Endothelial cell of umbilical vein (primary cell): ENCODE results near the gene ROMO1. TPM values are rescaled to one million over a fixed set of nuclear protein-coding genes. Genes with fewer than 3 reads are reported as not detected.

ENCODE experiments used
- BruUV-seq: library from RNA; stranded (reverse); fragments of 400-500 nt; replicated peaks from 2 replicates; lab custom pipeline; 2021; lab: Mats Ljungman, UMichigan
- CTCF ChIA-PET: fragments of 300-600, 350-600 bp; sonication (Branson Sonifier 250); formaldehyde crosslinking; loops from one replicate; lab custom pipeline; 2021; ENCODE audit warnings: antibody characterized with exemption, inconsistent platforms; lab: Charles Lee
- POLR2A ChIA-PET: fragments of 300-600, 350-600 bp; sonication (Branson Sonifier 250); formaldehyde crosslinking; loops from one replicate; lab custom pipeline; 2021; ENCODE audit warnings: antibody characterized with exemption, inconsistent platforms; lab: Charles Lee
- DNase-seq: peaks from one replicate; pipeline ENCODE4 v3.0.0-alpha.2; 2011; ENCODE audit warnings: low read depth, low spot score
- FAIRE-seq: peaks from 2 replicates; lab custom pipeline; 2011; peaks lifted over from hg19 to GRCh38; lab: Jason Lieb, UNC
- H2AFZ ChIP-seq: 2 replicates; pipeline ENCODE4 v1.6.0; 2012; ENCODE audit warnings: low read depth, low read length, control low read depth, inconsistent platforms
- H3K27ac ChIP-seq: 2 replicates; pipeline ENCODE4 v1.5.1; 2011; ENCODE audit warnings: low read depth, mild to moderate bottlenecking, control low read depth, low read length, moderate library complexity; ENCODE audit not compliant: insufficient read depth
- H3K27me3 ChIP-seq, 2 experiments: 2 replicates each; pipeline versions ENCODE4 v1.6.0 to v1.6.1; 2011; ENCODE audit warnings: low read length in 2 of 2, mixed read lengths in 1 of 2; ENCODE audit not compliant: control insufficient read depth in 2 of 2, insufficient read depth in 2 of 2
- H3K36me3 ChIP-seq, 2 experiments: 2 replicates in 1 of 2; 3 replicates in 1 of 2; pipeline ENCODE4 v1.5.1; 2011; ENCODE audit warnings: low read length in 2 of 2, mild to moderate bottlenecking in 1 of 2, moderate library complexity in 1 of 2; ENCODE audit not compliant: control insufficient read depth in 2 of 2, insufficient read depth in 2 of 2; ENCODE audit errors: extremely low read depth in 1 of 2
- H3K4me1 ChIP-seq: 3 replicates; pipeline ENCODE4 v1.5.1; 2011; ENCODE audit warnings: mild to moderate bottlenecking, low read length; ENCODE audit not compliant: control insufficient read depth, insufficient read depth; ENCODE audit errors: extremely low read depth
- H3K4me2 ChIP-seq: 2 replicates; pipeline ENCODE4 v1.6.1; 2011; ENCODE audit warnings: low read length, control low read depth, mixed read lengths; ENCODE audit not compliant: insufficient read depth
- H3K4me3 ChIP-seq, 3 experiments: fragments of 200-600 bp in 1 of 3; sonication (generic), shearing (Covaris generic) in 1 of 3; replicated peaks in 1 of 3; 2 replicates each; pipeline ENCODE4 v1.5.1; 2011 to 2016; ENCODE audit warnings: control low read depth in 3 of 3, low read length in 3 of 3, mild to moderate bottlenecking in 2 of 3, inconsistent platforms in 1 of 3, low read depth in 1 of 3, moderate library complexity in 1 of 3; ENCODE audit not compliant: insufficient read depth in 1 of 3
- H3K79me2 ChIP-seq: 2 replicates; pipeline ENCODE4 v1.6.0; 2012; ENCODE audit warnings: low read length, inconsistent platforms; ENCODE audit not compliant: control insufficient read depth, insufficient read depth
- H3K9ac ChIP-seq: replicated peaks from 2 replicates; pipeline ENCODE3; 2011; ENCODE audit warnings: low read length, control low read depth; ENCODE audit not compliant: insufficient read depth; ENCODE audit errors: extremely low read depth
- H3K9me1 ChIP-seq: replicated peaks from 3 replicates; pipeline ENCODE4 v1.6.0; 2011; ENCODE audit warnings: mild to moderate bottlenecking, low read length; ENCODE audit not compliant: control insufficient read depth, insufficient read depth; ENCODE audit errors: extremely low read depth
- H3K9me3 ChIP-seq: replicated peaks from 2 replicates; pipeline ENCODE4 v1.5.1; 2012; ENCODE audit warnings: low read length, inconsistent platforms; ENCODE audit not compliant: control insufficient read depth, insufficient read depth
- H4K20me1 ChIP-seq: replicated peaks from 2 replicates; pipeline ENCODE3; 2011; ENCODE audit warnings: mild to moderate bottlenecking, low read length; ENCODE audit not compliant: control insufficient read depth, insufficient read depth; ENCODE audit errors: extremely low read depth
- EZH2 ChIP-seq: IDR thresholded peaks from 2 replicates; pipeline ENCODE4 v1.6.1; 2012; ENCODE audit warnings: borderline replicate concordance, low read depth, mild to moderate bottlenecking, moderate library complexity, low read length, inconsistent platforms; ENCODE audit not compliant: severe bottlenecking
- FOS ChIP-seq: IDR thresholded peaks from 2 replicates; pipeline ENCODE4 v1.6.1; 2011; ENCODE audit warnings: mild to moderate bottlenecking, low read length, moderate library complexity, borderline replicate concordance; ENCODE audit not compliant: insufficient read depth
- GATA2 ChIP-seq: IDR thresholded peaks from 2 replicates; pipeline ENCODE4 v1.7.0; 2011; ENCODE audit warnings: low read depth, mild to moderate bottlenecking, moderate library complexity, mixed read lengths, low read length; ENCODE audit not compliant: insufficient read length, insufficient read depth
- JUN ChIP-seq: IDR thresholded peaks from 2 replicates; pipeline ENCODE4 v1.6.1; 2011; ENCODE audit warnings: borderline replicate concordance, low read depth; ENCODE audit not compliant: insufficient read length, insufficient read depth
- MYC ChIP-seq: IDR thresholded peaks from one replicate; pipeline ENCODE4 v1.6.1; 2011; ENCODE audit warnings: mild to moderate bottlenecking, low read depth, low read length
- POLR2A ChIP-seq: IDR thresholded peaks from 2 replicates; pipeline ENCODE4 v1.6.1; 2012; ENCODE audit warnings: low read depth, mild to moderate bottlenecking, control low read depth, low read length
- POLR2AphosphoS5 ChIP-seq: IDR thresholded peaks from 2 replicates; pipeline ENCODE4 v1.6.1; 2012; ENCODE audit warnings: low read depth, mild to moderate bottlenecking, control low read depth, low read length, moderate library complexity; ENCODE audit not compliant: insufficient read depth
- dilution Hi-C: fragments of 300-500 bp; cut with MboI; formaldehyde crosslinking; loops from one replicate; pipeline ENCODE4 v1.15.0; 2019; ENCODE audit warnings: low sequenced_read_pairs; ENCODE audit not compliant: extremely low pct_ligation_motif_present
- intact Hi-C: fragments of 100-400 bp; cut with micrococcal nuclease; formaldehyde crosslinking; loops from one replicate; pipeline ENCODE4 v1.10.0; 2022
- polyA plus RNA-seq, 4 experiments: library from polyadenylated mRNA; depleted of rRNA in 3 of 4; stranded (reverse) in 3 of 4; unstranded in 1 of 4; fragments of >200 nt; gene quantifications; 2 replicates each; pipeline versions ENCODE4 v1.2.1 to v1.2.3, GENCODE V29; 2011 to 2012; ENCODE audit warnings: missing spikeins in 1 of 4
- total RNA-seq: library from RNA; stranded (reverse); gene quantifications from 2 replicates; pipeline ENCODE4 v1.2.3, GENCODE V29; 2021
- TF ChIP-seq, protein P1 (sequence below), 2 donors: IDR thresholded peaks; 1 replicate in 1 of 2; 2 replicates in 1 of 2; pipeline ENCODE4 v1.5.1; 2011; ENCODE audit warnings: low read length in 2 of 2, mild to moderate bottlenecking in 2 of 2, moderate library complexity in 2 of 2, control low read depth in 1 of 2, inconsistent platforms in 1 of 2, low read depth in 1 of 2; ENCODE audit not compliant: insufficient read depth in 1 of 2; ENCODE audit errors: extremely low read depth in 1 of 2
- TF ChIP-seq, protein P2 (sequence below): IDR thresholded peaks from 2 replicates; pipeline ENCODE4 v1.6.1; 2011; ENCODE audit not compliant: insufficient read depth, insufficient read length

The ROMO1 gene
- total and polyA plus RNA-seq, 2 donors (not counting 3 experiments of a cell fraction or from before 2014, with no cell fraction given) = 174 to 1,099 TPM

DNA sequence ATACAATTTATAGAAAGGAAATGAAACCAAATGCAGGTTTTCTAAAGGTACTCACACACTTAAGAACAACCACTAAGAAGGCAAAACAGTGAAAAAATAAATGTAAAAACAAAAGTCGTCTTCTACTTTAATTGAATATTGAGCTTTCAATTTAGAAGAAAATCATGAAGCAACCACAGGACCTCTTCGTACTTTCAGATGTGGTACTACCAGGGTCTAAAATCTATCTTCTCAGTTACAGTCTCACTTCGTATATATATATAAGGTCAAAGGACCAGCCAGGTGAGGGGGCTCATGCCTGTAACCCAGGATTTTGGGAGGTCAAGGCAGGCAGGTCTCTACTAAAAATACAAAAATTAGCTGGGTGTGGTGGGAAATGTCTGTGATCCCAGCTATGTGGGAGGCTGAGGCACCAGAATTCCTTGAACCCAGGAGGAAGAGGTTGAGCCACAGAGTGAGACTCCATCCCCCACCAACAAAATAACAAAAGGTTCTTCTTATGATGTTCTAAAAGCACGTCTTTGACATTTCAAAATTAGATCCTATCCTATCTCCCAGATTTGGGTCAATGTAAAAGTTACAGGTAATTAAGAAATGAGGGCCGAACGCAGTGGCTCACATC, 12.5 kb downstream of the ROMO1 start:
- ChIA-PET POLR2A (no interaction called here), CTCF (interaction anchor here (0.7 to 1.9 kb wide), 3 partner anchors 8 to 19 kb away, joined by 3 to 4 read pairs (median 3); no protein-coding TSS in a partner anchor)
- TF ChIP-seq POLR2A = no peak
- no peak for TF ChIP-seq GATA2
- TF ChIP-seq POLR2AphosphoS5 = no peak
- TF ChIP-seq JUN = no peak
- TF ChIP-seq, protein P1, sequence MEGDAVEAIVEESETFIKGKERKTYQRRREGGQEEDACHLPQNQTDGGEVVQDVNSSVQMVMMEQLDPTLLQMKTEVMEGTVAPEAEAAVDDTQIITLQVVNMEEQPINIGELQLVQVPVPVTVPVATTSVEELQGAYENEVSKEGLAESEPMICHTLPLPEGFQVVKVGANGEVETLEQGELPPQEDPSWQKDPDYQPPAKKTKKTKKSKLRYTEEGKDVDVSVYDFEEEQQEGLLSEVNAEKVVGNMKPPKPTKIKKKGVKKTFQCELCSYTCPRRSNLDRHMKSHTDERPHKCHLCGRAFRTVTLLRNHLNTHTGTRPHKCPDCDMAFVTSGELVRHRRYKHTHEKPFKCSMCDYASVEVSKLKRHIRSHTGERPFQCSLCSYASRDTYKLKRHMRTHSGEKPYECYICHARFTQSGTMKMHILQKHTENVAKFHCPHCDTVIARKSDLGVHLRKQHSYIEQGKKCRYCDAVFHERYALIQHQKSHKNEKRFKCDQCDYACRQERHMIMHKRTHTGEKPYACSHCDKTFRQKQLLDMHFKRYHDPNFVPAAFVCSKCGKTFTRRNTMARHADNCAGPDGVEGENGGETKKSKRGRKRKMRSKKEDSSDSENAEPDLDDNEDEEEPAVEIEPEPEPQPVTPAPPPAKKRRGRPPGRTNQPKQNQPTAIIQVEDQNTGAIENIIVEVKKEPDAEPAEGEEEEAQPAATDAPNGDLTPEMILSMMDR (IDR thresholded peaks at IDR 0.05; ENCODE audit: extremely low read depth in 1 of 2, insufficient read depth in 1 of 2, low read depth in 1 of 2, low read length in 2 of 2) = no peak
- TF ChIP-seq MYC = no peak
- no peak for TF ChIP-seq FOS
- TF ChIP-seq EZH2 = no peak
- TF ChIP-seq, protein P2, sequence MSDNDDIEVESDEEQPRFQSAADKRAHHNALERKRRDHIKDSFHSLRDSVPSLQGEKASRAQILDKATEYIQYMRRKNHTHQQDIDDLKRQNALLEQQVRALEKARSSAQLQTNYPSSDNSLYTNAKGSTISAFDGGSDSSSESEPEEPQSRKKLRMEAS = no peak
- FAIRE-seq (no peak), DNase-seq (no peak)
- dilution Hi-C loops = no loop called here
- intact Hi-C loops = no loop called here
- peaks cover 73% of the 10 kb centered on the region for H3K79me2 ChIP-seq
- no peaks in the 10 kb centered on the region for H3K9me3 ChIP-seq
- no peak overlapping the region for H3K9ac ChIP-seq
- H3K27me3 ChIP-seq = no peaks in the 10 kb centered on the region
- BruUV-seq = no TSS peak
- no peak overlapping the region for H3K4me3 ChIP-seq
- H3K9me1 ChIP-seq = no peaks in the 10 kb centered on the region
- H4K20me1 ChIP-seq = peaks cover 12% of the 10 kb centered on the region
- no peak overlapping the region for H2AFZ ChIP-seq
- H3K36me3 ChIP-seq = peaks cover 16 to 69% of the 10 kb centered on the region in 2 experiments
- no peak overlapping the region for H3K4me2 ChIP-seq
- no peaks in the 10 kb centered on the region for H3K4me1 ChIP-seq
- no peak overlapping the region for H3K27ac ChIP-seq
